ENCODE measurements around the gene RNFT2. TPM values are rescaled to one million over a fixed set of nuclear protein-coding genes. Genes with fewer than 3 reads are reported as not detected.

The RNFT2 gene
- total RNA-seq, 4 donors from 2014 or later = 0.38 to 3.9 (median 3.1) TPM

GRCh38 chr12:116692605-116693004, 45.5 kb upstream of the RNFT2 start:
- TF ChIP-seq CTCF (IDR thresholded peaks at IDR 0.05) (no peak), POLR2A (IDR thresholded peaks at IDR 0.05) (no peak)
- no peak for DNase-seq
- no peaks in the 10 kb centered on the region for H3K36me3 ChIP-seq
- no peaks in the 10 kb centered on the region for H3K9me3 ChIP-seq
- no peak overlapping the region for H3K27ac ChIP-seq
- peaks cover 0 to 25% (median 1%) of the 10 kb centered on the region in 4 donors for H3K4me1 ChIP-seq
- H3K27me3 ChIP-seq = no peaks in the 10 kb centered on the region
- H3K4me3 ChIP-seq = peak overlapping the region in 1 of 4 donors; percentile 31

DNA sequence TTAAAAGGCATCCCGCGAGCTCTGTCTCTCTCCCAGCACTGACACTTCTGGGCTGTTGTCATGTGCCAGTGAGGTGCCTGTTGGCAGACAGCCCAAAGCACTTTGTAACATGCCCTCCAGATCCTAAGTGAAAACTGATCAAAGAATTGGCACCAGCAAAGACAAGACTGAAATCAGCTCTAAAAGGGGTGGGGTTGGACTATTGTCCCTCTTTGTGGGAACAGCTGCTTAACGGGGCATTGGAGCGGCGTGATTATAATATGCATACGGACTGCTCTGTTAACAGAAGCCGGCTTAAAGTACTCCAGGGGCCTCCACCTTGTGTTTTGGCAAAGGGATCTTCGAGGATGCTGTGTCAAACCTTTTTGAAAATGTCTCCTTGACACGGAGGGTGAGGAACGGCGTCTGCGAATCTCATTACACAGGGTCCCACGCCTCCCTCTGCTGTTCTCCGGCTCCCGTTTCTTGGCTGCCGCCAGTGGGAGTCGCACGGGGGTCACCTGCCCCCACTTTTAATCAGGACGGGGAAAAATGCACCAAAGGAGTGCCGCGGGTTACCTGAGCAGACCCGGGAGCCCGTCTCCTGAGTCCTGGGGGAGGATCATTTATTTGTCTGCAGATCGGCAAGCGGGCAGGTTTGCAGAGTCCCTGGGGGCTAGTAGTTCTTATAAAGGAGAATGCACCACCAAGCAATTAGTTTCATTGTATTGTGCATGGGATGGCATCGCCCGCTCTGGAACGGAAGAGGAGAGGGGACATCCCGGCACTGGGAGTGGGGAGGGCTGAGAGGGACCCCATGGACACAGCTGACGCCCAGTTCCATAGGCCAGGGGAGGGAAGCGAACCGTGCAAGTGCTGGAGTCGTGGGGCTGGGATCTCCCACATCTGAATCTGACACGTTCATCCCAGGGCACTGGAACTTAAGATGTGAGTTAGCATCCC, 44.6 kb upstream of the RNFT2 start:
- H3K27me3 ChIP-seq = no peaks in the 10 kb centered on the region
- no peaks in the 10 kb centered on the region for H3K9me3 ChIP-seq
- peak overlapping the region in 2 of 4 donors; percentile 2 to 31 for H3K4me3 ChIP-seq
- H3K4me1 ChIP-seq = peaks cover 0 to 31% (median 1%) of the 10 kb centered on the region in 4 donors
- no peaks in the 10 kb centered on the region for H3K36me3 ChIP-seq
- H3K27ac ChIP-seq = no peak overlapping the region
- TF ChIP-seq CTCF (IDR thresholded peaks at IDR 0.05) (no peak), POLR2A (IDR thresholded peaks at IDR 0.05) (no peak)
- DNase-seq = peak in 2 of 3 donors; percentile 76 to 78

DNA sequence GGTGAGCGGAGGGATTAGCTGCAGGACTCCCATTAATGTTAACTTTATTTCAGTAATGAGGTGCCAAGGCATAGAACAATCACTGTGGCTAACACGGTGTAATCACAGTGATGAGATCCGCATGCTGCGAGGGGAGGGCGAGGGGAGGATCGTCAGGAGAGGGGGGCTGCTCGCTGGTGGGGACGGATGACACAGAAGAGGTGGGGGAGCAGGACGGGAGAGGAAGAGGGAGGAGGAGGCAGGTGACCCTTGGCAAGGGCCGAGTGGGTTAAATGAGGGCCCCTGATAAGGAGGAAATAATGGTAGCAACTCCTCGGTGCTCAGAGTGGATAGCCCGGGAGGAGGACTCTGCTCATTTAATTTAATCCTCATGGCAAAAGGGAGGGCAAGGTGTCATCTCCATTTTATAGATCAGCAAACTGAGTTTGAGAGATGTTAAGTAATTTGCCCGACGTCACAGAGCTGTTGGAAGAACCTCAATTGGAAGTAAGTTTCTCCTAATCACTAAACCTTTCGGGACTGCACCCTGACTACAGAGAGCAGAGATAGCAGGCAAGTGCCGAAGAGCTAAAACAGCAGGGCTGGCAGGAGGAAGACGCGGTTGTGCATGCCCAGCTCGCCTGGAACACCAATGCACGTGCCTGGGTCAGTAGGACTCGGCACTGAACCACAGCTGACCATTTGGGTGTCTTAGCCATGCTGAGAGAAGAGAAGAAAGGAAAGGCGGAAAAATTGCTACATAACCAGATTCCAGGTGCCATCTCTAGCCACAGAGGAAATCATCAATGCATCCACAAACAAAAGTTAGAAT, 43.3 kb upstream of the RNFT2 start:
- H3K4me1 ChIP-seq = peaks cover 0 to 34% (median 1%) of the 10 kb centered on the region in 4 donors
- DNase-seq = no peak
- H3K9me3 ChIP-seq = no peaks in the 10 kb centered on the region
- H3K36me3 ChIP-seq = no peaks in the 10 kb centered on the region
- H3K27me3 ChIP-seq = no peaks in the 10 kb centered on the region
- no peak for TF ChIP-seq CTCF (IDR thresholded peaks at IDR 0.05)
- TF ChIP-seq POLR2A (IDR thresholded peaks at IDR 0.05) = no peak
- H3K27ac ChIP-seq = no peak overlapping the region
- H3K4me3 ChIP-seq = no peak overlapping the region

DNA sequence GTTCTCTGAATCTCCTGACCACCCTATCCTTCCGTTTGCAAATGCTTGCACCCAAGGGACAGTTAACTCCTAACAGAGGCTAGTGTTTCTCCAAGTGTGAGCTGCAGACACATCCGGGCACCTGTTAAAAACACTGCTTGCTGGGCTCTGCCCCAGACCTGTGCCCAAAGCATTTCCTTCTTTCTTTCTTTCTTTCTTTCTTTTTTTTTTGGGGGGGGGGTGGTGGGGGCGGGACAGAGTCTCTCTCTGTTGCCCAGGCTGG, 42.7 kb upstream of the RNFT2 start:
- Histone ChIP-seq H3K4me1 (peaks cover 0 to 34% (median 1%) of the 10 kb centered on the region in 4 donors), H3K36me3 (no peaks in the 10 kb centered on the region), H3K27me3 (no peaks in the 10 kb centered on the region), H3K27ac (no peak overlapping the region), H3K4me3 (no peak overlapping the region), H3K9me3 (no peaks in the 10 kb centered on the region)
- TF ChIP-seq CTCF (IDR thresholded peaks at IDR 0.05) = no peak
- TF ChIP-seq POLR2A (IDR thresholded peaks at IDR 0.05) = no peak
- no peak for DNase-seq

- no peak for DNase-seq
- Histone ChIP-seq H3K27me3 (no peaks in the 10 kb centered on the region), H3K4me3 (no peak overlapping the region), H3K27ac (no peak overlapping the region), H3K9me3 (no peaks in the 10 kb centered on the region), H3K36me3 (no peaks in the 10 kb centered on the region), H3K4me1 (peaks cover 0 to 31% (median 1%) of the 10 kb centered on the region in 4 donors)
- TF ChIP-seq POLR2A (IDR thresholded peaks at IDR 0.05) (no peak), CTCF (IDR thresholded peaks at IDR 0.05) (no peak)
Observed at GRCh38 chr12:116697305-116697704, 40.8 kb upstream of the RNFT2 start.

All from Peyer's patch (tissue), 4 donors.